Thyroid gland (tissue), 4 donors: ENCODE results near the gene ETDA.

Source experiments
- CTCF ChIP-seq, 6 experiments: fragments of 200-600 bp in 3 of 6; fragments of 450-650 bp in 3 of 6; sonication (generic) in 3 of 6; IDR thresholded peaks; one replicate each; pipeline ENCODE4 v1.5.1; 2016 to 2019; ENCODE audit warnings: antibody characterized with exemption in 6 of 6, mild to moderate bottlenecking in 2 of 6, inconsistent platforms in 1 of 6, moderate library complexity in 1 of 6
- POLR2A ChIP-seq, 2 donors: fragments of 450-650 bp; IDR thresholded peaks; one replicate each; pipeline ENCODE4 v1.6.1; 2017; ENCODE audit warnings: antibody characterized with exemption in 2 of 2, mild to moderate bottlenecking in 2 of 2, moderate library complexity in 1 of 2

- TF ChIP-seq POLR2A (IDR thresholded peaks at IDR 0.05): no peak
- TF ChIP-seq CTCF (IDR thresholded peaks at IDR 0.05): no peak
Measured at GRCh38 chrX:135257469-135257868, 5.6 kb downstream of the ETDA start.
